Measurements from ENCODE around the gene PKNOX1.

GRCh38 chr21:42931560-42932235 lies 42.7 kb upstream of the PKNOX1 start:
- TF ChIP-seq CTCF (IDR thresholded peaks at IDR 0.05; ENCODE audit: insufficient read depth, low read length, poor library complexity, severe bottlenecking) (no peak), EZH2phosphoT487 (conservative IDR thresholded peaks at IDR 0.05; ENCODE audit: low read length) (no peak)
